ENCODE results near the gene MRPS27.

- TF ChIP-seq CTCF (IDR thresholded peaks at IDR 0.05 in 8 of 11, conservative IDR thresholded peaks at IDR 0.05 in 3 of 11): no peak
- TF ChIP-seq POLR2A (IDR thresholded peaks at IDR 0.05): no peak
- no peak for TF ChIP-seq POLR2AphosphoS5 (IDR thresholded peaks at IDR 0.05)
These were observed 27.8 kb upstream of the MRPS27 start for GRCh38 chr5:72347801-72348308.

Measured in spleen (tissue), 7 donors.